Activated naive CD4-positive, alpha-beta T cell treated with anti-CD3 and anti-CD28 coated beads, Interleukin-2, amount 10 ng/mL, durations not matched to agents 7 days and 5 days (primary cell): ENCODE data around the gene PUM1.
A peak's percentile ranks its signal among the peaks of the same experiment; 100 is the strongest.
"Not testable (repeated sequence)": the region's sequence is repeated elsewhere in the genome, so short reads cannot be mapped to it uniquely, and the experiment has no call there.

Experiments
- CTCF ChIA-PET: fragments of 350-600 bp; sonication (Branson Sonifier 250); formaldehyde crosslinking; loops from one replicate; lab custom pipeline; 2021; ENCODE audit warnings: antibody characterized with exemption; lab: Charles Lee
- DNase-seq: peaks from one replicate; pipeline ENCODE4 v3.0.0-alpha.2; 2020
- H3K27ac Mint-ChIP-seq: one replicate; pipeline ENCODE4 v1.8.0; 2021; ENCODE audit warnings: mild to moderate bottlenecking, moderate library complexity, mixed read lengths
- H3K27me3 Mint-ChIP-seq: one replicate; pipeline ENCODE4 v1.8.0; 2021; ENCODE audit warnings: mild to moderate bottlenecking, mixed read lengths
- H3K36me3 Mint-ChIP-seq: one replicate; pipeline ENCODE4 v1.8.0; 2021; ENCODE audit warnings: mixed read lengths
- H3K4me1 Mint-ChIP-seq: one replicate; pipeline ENCODE4 v1.8.0; 2021; ENCODE audit warnings: mixed read lengths
- H3K4me3 Mint-ChIP-seq: one replicate; pipeline ENCODE4 v1.8.0; 2021; ENCODE audit warnings: mild to moderate bottlenecking, moderate library complexity, mixed read lengths
- H3K9me3 Mint-ChIP-seq: one replicate; pipeline ENCODE4 v1.8.0; 2021; ENCODE audit warnings: mixed read lengths

The PUM1 gene

DNA sequence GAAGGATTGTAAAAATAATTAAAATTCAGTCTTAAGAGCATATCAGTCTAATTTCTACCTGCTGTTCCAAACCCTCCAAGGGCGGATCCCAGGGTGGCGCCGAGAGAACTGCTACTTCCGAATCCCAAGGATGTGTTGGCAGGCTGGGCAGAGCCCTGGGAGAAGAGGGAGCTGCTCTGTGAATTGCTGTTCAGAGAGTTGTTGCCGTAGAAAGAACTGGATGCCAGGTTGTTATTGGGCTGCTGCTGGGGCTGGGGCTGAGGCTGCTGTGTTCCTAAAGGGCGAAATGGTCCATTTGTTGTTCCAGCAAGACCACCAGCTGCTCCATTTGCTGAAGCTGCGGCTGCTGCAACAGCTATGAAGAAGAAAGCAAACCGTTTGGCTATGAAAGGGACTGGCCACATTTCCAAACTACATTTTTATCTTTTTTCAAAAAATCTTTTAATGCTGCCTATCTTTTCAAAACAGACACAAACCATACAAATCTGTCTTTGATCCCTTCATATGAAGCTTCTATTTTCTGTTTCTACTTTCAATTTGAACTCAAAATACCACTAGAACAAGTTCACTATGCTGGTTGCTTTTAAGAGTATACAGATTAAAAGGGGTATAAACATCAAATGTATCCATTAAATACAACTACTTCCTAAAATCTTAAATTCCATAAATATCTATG is 99.5 kb downstream of the PUM1 start:
- no peaks in the 10 kb centered on the region for H3K27me3 Mint-ChIP-seq
- H3K4me1 Mint-ChIP-seq = no peaks in the 10 kb centered on the region
- CTCF ChIA-PET = no interaction called here
- no peaks in the 10 kb centered on the region for H3K9me3 Mint-ChIP-seq
- no peak overlapping the region for H3K27ac Mint-ChIP-seq
- no peak overlapping the region for H3K4me3 Mint-ChIP-seq
- H3K36me3 Mint-ChIP-seq = peaks cover 65% of the 10 kb centered on the region
- DNase-seq = no peak

DNA sequence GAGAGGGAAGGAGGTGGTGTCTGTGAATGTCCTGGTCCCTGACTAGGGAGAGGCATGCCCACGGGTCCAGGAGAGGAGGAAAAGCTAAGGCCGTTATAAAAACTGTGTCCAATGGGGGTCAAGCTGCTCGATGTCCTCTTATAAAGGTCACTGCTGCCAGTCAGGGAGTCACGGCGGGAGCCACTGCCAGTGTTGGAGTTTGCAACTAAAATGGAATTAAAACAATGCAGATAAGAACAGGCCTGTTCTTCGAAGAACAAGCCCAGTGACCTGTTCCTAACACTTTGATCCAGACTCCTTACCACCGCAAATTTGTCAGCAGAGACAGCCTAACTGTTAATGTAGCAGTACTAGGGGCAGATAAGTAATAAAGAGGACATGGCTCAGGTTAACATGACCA is 100.8 kb downstream of the PUM1 start:
- H3K4me3 Mint-ChIP-seq = no peak overlapping the region
- no peaks in the 10 kb centered on the region for H3K9me3 Mint-ChIP-seq
- no peak overlapping the region for H3K27ac Mint-ChIP-seq
- peaks cover 68% of the 10 kb centered on the region for H3K36me3 Mint-ChIP-seq
- no peaks in the 10 kb centered on the region for H3K27me3 Mint-ChIP-seq
- CTCF ChIA-PET = interaction anchor here (1.3 kb wide), 1 partner anchor 12 kb away, joined by 3 read pairs; no protein-coding TSS in a partner anchor
- DNase-seq = no peak
- no peaks in the 10 kb centered on the region for H3K4me1 Mint-ChIP-seq

DNA sequence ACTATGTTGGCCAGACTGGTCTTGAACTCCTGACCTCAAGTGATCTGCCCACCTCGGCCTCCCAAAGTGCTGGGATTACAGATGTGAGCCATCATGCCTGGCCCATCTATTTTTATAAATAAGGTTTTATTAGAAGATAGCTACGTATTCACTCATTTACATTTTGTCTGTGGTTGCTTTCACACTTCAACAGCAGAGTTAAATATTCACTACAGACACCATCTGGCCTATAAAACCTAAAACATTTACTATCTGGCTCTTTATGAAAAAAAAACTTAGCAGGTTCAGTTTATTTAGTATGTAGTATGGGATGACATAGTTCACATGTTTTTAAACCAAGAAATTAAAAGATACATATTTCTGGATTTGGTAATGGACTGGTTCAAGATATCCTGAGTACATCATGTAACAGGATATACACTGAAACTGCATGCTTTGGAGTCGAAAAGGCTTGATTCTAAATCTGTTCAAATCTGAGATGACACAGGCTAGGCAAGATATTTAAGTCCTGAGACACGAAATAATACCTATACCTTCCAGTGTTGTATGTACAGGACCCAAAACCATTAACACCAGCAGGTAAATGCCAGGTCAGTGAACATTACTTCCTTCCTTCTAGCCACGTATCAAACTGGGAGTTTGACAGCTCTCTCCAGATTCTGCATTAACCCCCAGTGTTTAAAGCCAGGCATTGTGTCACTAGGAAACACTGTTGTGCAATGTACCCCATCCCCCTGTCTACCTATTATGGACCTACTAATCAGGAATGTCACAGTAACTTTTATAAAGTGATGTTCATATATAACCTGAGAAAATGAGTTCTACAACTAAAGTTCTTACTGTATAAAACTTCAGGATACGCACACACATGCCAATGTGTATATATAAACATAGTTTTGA is 102.7 kb downstream of the PUM1 start:
- CTCF ChIA-PET = no interaction called here
- Mint-ChIP-seq H3K4me3 (no peak overlapping the region), H3K4me1 (no peaks in the 10 kb centered on the region), H3K27ac (peak overlapping the region; percentile 22), H3K27me3 (no peaks in the 10 kb centered on the region), H3K36me3 (peaks cover 70% of the 10 kb centered on the region), H3K9me3 (no peaks in the 10 kb centered on the region)
- no peak for DNase-seq

DNA sequence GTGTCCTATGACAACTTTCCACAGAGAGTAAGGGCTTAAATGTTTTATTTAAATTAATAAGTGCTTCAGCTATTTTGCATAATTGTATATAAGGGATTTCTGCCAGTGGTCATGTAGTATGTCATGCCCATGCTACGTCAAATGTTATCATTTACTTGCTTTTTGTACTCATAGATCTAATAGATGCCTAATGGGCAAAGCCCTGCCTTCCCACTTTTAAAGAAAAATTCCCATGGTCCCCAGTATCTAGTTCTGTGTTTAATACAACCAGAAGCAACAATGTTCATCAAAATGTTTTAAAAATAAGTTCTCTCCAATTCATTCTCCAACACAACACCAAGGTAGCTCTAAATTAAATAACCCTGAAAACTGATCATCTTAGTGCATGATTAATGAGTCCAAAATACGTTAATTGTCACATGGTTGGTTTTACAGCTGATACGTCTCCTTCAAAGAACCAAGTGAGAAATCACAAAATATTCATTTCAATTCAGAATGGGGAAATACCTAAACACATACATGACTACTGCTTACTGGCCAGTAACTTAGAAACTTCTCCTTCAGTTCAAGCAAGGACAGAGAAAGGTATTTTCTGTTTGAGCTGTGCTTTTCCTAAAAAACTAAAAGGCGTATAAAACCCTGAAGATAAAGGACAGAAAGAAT is 107.8 kb downstream of the PUM1 start:
- Mint-ChIP-seq H3K27ac (no peak overlapping the region), H3K27me3 (no peaks in the 10 kb centered on the region), H3K4me1 (peaks cover 8% of the 10 kb centered on the region), H3K36me3 (peaks cover 56% of the 10 kb centered on the region), H3K9me3 (no peaks in the 10 kb centered on the region), H3K4me3 (no peak overlapping the region)
- CTCF ChIA-PET = interaction anchor here (0.9 kb wide), 1 partner anchor 29 kb away, joined by 3 read pairs; no protein-coding TSS in a partner anchor
- no peak for DNase-seq

DNA sequence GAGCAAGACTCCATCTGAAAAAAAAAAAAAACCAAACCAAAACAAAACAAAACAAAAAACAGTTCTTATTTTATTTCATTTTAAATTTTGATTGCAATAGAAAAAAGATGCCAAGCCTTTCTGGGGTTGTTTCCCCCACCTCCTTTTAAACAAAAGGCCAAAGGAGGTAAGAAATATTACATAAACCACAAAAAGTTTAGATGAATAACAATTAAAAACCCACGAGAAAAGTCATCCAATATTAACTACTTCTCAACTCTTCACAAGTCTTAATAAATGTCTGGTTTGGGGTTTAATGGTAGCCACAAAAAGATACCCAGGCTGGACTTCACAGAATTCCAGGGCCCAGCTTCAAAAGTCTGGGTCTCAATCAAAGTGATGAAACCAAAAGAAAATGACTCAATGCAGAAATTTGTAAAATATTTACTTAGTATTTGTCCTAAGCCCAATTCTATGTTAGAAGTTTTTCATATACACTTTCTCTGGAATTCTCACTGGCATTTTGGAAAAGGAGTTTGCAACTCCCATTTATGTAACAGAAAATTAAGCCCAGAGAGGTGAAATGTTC is 110.0 kb downstream of the PUM1 start:
- Mint-ChIP-seq H3K27me3 (no peaks in the 10 kb centered on the region), H3K4me1 (peaks cover 18% of the 10 kb centered on the region), H3K9me3 (no peaks in the 10 kb centered on the region), H3K36me3 (peaks cover 67% of the 10 kb centered on the region), H3K4me3 (no peak overlapping the region), H3K27ac (no peak overlapping the region)
- CTCF ChIA-PET = interaction anchor here (0.6 kb wide), 1 partner anchor 164 kb away, joined by 3 read pairs; no protein-coding TSS in a partner anchor
- no peak for DNase-seq

DNA sequence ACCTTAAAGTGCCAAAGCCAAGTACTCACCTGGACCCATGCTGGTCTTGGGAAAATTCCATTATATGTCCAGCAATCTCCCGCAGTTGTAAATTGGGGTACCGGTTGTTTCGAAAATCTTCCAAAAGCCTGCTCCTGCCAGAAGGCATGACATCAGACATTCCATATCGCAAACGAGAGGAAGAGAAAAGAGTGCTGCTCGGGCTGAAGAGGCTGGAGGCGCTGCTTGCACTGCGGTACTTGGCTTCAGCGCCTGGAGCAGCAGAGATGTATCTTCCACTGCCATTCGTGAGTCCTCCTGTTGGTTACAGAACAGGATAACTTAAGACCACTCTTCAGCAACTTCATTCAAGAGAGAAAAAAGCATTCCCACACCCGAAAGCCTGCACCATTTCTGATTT is 111.8 kb downstream of the PUM1 start:
- CTCF ChIA-PET = no interaction called here
- Mint-ChIP-seq H3K9me3 (no peaks in the 10 kb centered on the region), H3K36me3 (peaks cover 61% of the 10 kb centered on the region)

DNA sequence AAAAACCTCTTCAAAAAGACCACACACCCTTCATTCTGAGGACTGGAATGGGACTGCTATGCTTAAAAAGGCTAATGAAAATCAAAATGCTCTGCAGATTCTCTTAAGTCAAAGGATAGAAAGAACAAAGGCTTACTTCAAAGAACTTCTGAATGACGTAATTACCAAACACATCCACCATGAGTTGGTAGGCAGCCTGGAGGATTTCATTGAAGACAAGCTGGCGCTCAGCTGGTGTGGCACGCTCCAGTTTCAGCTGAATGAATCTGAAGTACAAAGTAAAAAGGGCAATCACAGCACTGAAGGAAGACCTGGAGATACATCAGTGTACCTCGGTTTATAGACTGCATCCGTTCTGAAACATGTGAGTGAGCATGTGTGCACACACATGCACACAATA is 113.4 kb downstream of the PUM1 start:
- peaks cover 63% of the 10 kb centered on the region for H3K36me3 Mint-ChIP-seq
- DNase-seq = no peak
- CTCF ChIA-PET = no interaction called here
- no peak overlapping the region for H3K27ac Mint-ChIP-seq
- no peaks in the 10 kb centered on the region for H3K9me3 Mint-ChIP-seq
- H3K4me3 Mint-ChIP-seq = no peak overlapping the region
- H3K4me1 Mint-ChIP-seq = peaks cover 18% of the 10 kb centered on the region
- H3K27me3 Mint-ChIP-seq = no peaks in the 10 kb centered on the region

More for the DNA sequence above, 111.8 kb downstream of the PUM1 start:
- no peak overlapping the region for H3K4me3 Mint-ChIP-seq
- peaks cover 18% of the 10 kb centered on the region for H3K4me1 Mint-ChIP-seq
- no peak overlapping the region for H3K27ac Mint-ChIP-seq
- no peak for DNase-seq
- no peaks in the 10 kb centered on the region for H3K27me3 Mint-ChIP-seq

DNA sequence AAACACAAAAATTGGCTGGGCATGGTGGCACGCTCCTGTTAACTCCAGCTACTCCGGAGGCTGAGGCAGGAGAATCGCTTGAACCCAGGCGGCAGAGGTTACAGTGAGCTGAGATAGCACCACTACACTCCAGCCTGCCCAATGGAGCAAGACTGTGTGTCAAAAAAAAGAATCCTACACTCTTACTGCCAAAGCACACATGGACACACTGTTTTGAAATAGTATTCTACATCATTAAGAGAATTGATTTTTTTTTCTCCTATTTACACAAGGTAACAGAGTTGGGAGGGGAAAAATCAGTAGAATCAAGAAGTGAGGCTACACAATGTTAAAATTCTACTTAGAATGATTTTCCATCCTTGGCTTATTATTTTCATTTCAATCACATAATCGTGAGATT is 114.8 kb downstream of the PUM1 start:
- H3K27ac Mint-ChIP-seq = no peak overlapping the region
- peaks cover 57% of the 10 kb centered on the region for H3K36me3 Mint-ChIP-seq
- peaks cover 18% of the 10 kb centered on the region for H3K4me1 Mint-ChIP-seq
- no peak overlapping the region for H3K4me3 Mint-ChIP-seq
- no peaks in the 10 kb centered on the region for H3K9me3 Mint-ChIP-seq
- CTCF ChIA-PET = no interaction called here
- no peak for DNase-seq
- no peaks in the 10 kb centered on the region for H3K27me3 Mint-ChIP-seq

DNA sequence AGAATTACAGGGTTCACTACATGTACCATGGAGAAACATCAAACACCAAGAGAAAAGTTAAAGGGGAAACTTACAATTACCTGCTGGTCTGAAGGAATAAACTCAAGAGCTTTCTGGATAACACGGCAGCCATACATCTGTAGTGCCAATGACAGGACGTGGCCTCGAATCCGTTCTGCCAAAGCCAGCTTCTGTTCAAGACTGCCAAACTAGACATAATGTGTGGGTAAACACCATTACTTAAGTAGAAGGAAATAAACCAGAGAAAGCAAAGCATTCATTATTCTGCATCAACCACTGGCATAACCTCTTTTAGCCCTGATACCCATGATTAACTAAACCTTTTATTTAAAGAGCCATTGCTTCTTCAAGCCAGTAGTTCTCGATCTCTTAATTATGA is 115.5 kb downstream of the PUM1 start:
- no peaks in the 10 kb centered on the region for H3K9me3 Mint-ChIP-seq
- no peaks in the 10 kb centered on the region for H3K27me3 Mint-ChIP-seq
- no peak overlapping the region for H3K4me3 Mint-ChIP-seq
- CTCF ChIA-PET = no interaction called here
- H3K27ac Mint-ChIP-seq = no peak overlapping the region
- no peak for DNase-seq
- peaks cover 18% of the 10 kb centered on the region for H3K4me1 Mint-ChIP-seq
- peaks cover 62% of the 10 kb centered on the region for H3K36me3 Mint-ChIP-seq

DNA sequence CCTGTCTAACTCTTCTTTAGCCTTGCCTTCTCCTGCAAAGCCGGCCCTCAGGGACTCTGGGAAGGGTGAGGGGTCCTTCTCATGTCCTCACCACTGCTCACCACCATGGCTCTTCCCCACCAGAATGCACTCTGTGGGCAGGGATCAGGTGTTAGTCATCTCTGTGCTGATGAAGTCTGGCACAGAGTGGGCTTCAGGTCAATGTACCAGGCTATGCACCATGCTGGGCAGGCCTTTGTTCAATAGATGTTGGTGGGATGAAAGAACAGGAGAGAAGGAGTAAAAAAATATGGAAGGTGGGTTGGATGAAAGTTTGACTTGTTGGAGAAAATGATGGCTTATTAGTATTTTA is 116.1 kb downstream of the PUM1 start:
- DNase-seq, H3K27ac Mint-ChIP-seq, CTCF ChIA-PET, H3K27me3 Mint-ChIP-seq, H3K4me3 Mint-ChIP-seq, H3K9me3 Mint-ChIP-seq: not testable (repeated sequence)
- Mint-ChIP-seq H3K4me1 (peaks cover 18% of the 10 kb centered on the region), H3K36me3 (peaks cover 62% of the 10 kb centered on the region)

DNA sequence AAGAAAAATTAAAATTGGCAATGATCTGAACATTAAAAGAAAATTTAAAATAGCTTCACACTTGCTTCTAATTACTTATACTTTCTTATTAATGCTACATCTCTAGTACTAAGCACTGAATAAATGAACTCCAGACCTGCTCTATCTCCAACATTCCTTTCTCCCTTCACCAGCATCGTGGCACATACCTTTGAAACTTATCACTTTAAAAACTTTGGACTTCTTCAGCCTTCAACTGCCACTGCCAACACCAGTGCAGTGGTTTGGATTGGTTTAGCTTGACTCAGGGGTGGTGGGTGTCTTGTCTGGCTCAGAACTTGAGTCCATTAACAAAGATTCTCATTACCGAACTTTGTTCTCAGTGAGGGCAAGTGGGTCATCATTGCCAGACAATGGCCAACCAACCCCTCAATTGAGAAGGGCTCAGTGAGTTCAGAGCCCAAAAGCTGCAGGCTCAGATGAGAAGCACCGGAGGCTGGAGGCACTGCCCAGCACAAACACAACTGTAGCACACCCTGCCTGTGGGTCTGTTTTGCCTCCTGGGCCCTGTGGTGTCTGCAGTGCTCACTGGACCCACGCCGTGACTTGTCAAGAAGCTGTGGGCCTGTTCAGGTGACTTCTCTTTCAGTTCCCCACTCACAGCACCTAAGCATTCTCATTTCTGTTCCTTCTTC is 116.6 kb downstream of the PUM1 start:
- not testable (repeated sequence) for H3K4me3 Mint-ChIP-seq, H3K9me3 Mint-ChIP-seq, H3K27ac Mint-ChIP-seq, DNase-seq, H3K27me3 Mint-ChIP-seq
- CTCF ChIA-PET = interaction anchor here (0.6 kb wide), 1 partner anchor 20 kb away, joined by 3 read pairs; no protein-coding TSS in a partner anchor
- Mint-ChIP-seq H3K36me3 (peaks cover 65% of the 10 kb centered on the region), H3K4me1 (peaks cover 18% of the 10 kb centered on the region)

DNA sequence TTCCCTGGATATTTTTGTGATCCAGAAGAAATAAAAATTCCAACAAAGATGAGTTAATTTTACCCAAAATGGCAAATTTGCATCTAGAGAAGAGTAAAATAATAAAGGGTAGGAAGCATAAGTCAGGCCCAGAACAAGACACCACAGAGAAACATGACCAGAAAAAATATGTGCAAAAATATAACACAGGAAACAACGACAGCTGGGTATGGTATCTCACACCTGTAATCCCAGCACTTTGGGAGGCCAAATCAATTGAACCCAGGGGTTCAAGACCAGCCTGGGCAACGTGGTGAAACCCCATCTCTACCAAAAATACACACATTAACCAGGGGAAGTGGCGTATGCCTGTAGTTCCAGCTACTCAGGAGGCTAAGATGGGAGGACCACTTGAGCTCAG is 117.2 kb downstream of the PUM1 start:
- CTCF ChIA-PET = interaction anchor here (0.6 kb wide), 1 partner anchor 20 kb away, joined by 3 read pairs; no protein-coding TSS in a partner anchor
- no peaks in the 10 kb centered on the region for H3K9me3 Mint-ChIP-seq
- no peak overlapping the region for H3K4me3 Mint-ChIP-seq
- DNase-seq = no peak
- peaks cover 64% of the 10 kb centered on the region for H3K36me3 Mint-ChIP-seq
- H3K27me3 Mint-ChIP-seq = no peaks in the 10 kb centered on the region
- peak overlapping the region; percentile 52 for H3K27ac Mint-ChIP-seq
- H3K4me1 Mint-ChIP-seq = peaks cover 16% of the 10 kb centered on the region

DNA sequence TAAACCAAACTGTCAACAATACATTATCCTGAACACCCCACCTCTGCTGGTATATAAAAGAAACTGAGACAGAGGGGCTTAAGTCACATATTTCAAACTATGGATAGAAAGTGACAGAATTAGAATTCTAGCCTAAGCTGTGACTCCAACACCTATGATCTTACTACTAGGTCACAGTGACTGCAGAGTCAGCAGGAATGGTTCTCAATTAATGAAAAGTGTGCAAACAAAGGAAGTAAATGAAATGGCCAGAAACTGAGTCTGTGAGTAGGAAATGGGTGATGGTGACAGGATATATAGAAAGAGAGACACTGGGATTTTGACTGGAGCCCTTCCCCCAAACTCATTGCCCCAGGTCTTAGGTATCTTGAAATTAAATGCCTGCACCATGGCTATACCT is 118.3 kb downstream of the PUM1 start:
- no peaks in the 10 kb centered on the region for H3K9me3 Mint-ChIP-seq
- no peaks in the 10 kb centered on the region for H3K27me3 Mint-ChIP-seq
- DNase-seq = no peak
- CTCF ChIA-PET = no interaction called here
- H3K36me3 Mint-ChIP-seq = peaks cover 62% of the 10 kb centered on the region
- no peak overlapping the region for H3K27ac Mint-ChIP-seq
- H3K4me3 Mint-ChIP-seq = no peak overlapping the region
- H3K4me1 Mint-ChIP-seq = peaks cover 6% of the 10 kb centered on the region
